CD4-positive, CD25-positive, alpha-beta regulatory T cell (primary cell): ENCODE data around the gene CDH12. TPM values are rescaled to one million over a fixed set of nuclear protein-coding genes. Genes with fewer than 3 reads are reported as not detected.

Experiments used
- ATAC-seq, 2 donors: fragments of 150-1000 bp; cut with Tn5 transposase; one replicate each; pipeline ENCODE4 v1.10.0; 2021; ENCODE audit warnings: low read depth in 2 of 2, moderate number of reproducible peaks in 2 of 2, moderate library complexity in 1 of 2
- DNase-seq, 3 donors: peaks; one replicate each; pipeline versions ENCODE4 v3.0.0 to v3.0.0-alpha.2; 2012 to 2022; ENCODE audit warnings: mixed read lengths in 1 of 3
- H3K27ac ChIP-seq: one replicate; pipeline ENCODE4 v1.7.0; 2013; ENCODE audit warnings: mild to moderate bottlenecking, low read length; ENCODE audit not compliant: insufficient read depth, poor library complexity, severe bottlenecking
- H3K27me3 ChIP-seq: one replicate; pipeline ENCODE4 v1.7.0; 2013; ENCODE audit warnings: low read length; ENCODE audit not compliant: control insufficient read depth, insufficient read depth
- H3K36me3 ChIP-seq: one replicate; pipeline ENCODE4 v1.7.0; 2013; ENCODE audit warnings: mild to moderate bottlenecking, low read length, moderate library complexity; ENCODE audit not compliant: control insufficient read depth, insufficient read depth
- H3K4me1 ChIP-seq: 2 replicates; pipeline ENCODE4 v1.7.0; 2013; ENCODE audit warnings: mild to moderate bottlenecking, low read length; ENCODE audit not compliant: insufficient read depth, control insufficient read depth, poor library complexity, severe bottlenecking
- H3K4me3 ChIP-seq: one replicate; pipeline ENCODE4 v1.7.0; 2013; ENCODE audit warnings: low read depth, mild to moderate bottlenecking, low read length, moderate library complexity
- H3K9me3 ChIP-seq, 2 experiments: 1 replicate in 1 of 2; 2 replicates in 1 of 2; pipeline ENCODE4 v1.7.0; 2013; ENCODE audit warnings: low read length in 2 of 2, mild to moderate bottlenecking in 1 of 2, moderate library complexity in 1 of 2; ENCODE audit not compliant: control insufficient read depth in 2 of 2
- H3K27ac Mint-ChIP-seq, 3 donors: one replicate each; pipeline ENCODE4 v1.8.0; 2020 to 2022; ENCODE audit warnings: mild to moderate bottlenecking in 3 of 3, mixed read lengths in 3 of 3, moderate library complexity in 2 of 3
- H3K27me3 Mint-ChIP-seq: one replicate; pipeline ENCODE4 v1.8.0; 2022; ENCODE audit warnings: mild to moderate bottlenecking, mixed read lengths
- H3K36me3 Mint-ChIP-seq: one replicate; pipeline ENCODE4 v1.8.0; 2020; ENCODE audit warnings: mixed read lengths
- H3K4me1 Mint-ChIP-seq, 4 donors: one replicate each; pipeline ENCODE4 v1.8.0; 2020 to 2022; ENCODE audit warnings: mixed read lengths in 4 of 4, mild to moderate bottlenecking in 1 of 4
- H3K4me3 Mint-ChIP-seq, 4 donors: one replicate each; pipeline ENCODE4 v1.8.0; 2020 to 2022; ENCODE audit warnings: mild to moderate bottlenecking in 4 of 4, mixed read lengths in 4 of 4, moderate library complexity in 3 of 4
- H3K9me3 Mint-ChIP-seq, 7 donors: one replicate each; pipeline ENCODE4 v1.8.0; 2020 to 2022; ENCODE audit warnings: mixed read lengths in 7 of 7, mild to moderate bottlenecking in 3 of 7, moderate library complexity in 2 of 7
- polyA plus RNA-seq, 4 donors: library from polyadenylated mRNA; unstranded; fragments of 300-500 nt; fragmentation: Illumina TruSeq; gene quantifications; one replicate each; pipeline ENCODE4 v1.2.3, GENCODE V29; 2021
- total RNA-seq: library from RNA; stranded (reverse); gene quantifications from one replicate; pipeline ENCODE4 v1.2.3, GENCODE V29; 2022

CDH12 gene
- total and polyA plus RNA-seq, 5 donors from 2014 or later = not detected

- Mint-ChIP-seq H3K9me3 (peaks cover 4 to 21% (median 9%) of the 10 kb centered on the region in 7 donors), H3K27ac (no peak overlapping the region), H3K27me3 (no peaks in the 10 kb centered on the region), H3K4me3 (no peak overlapping the region), H3K4me1 (no peaks in the 10 kb centered on the region), H3K36me3 (no peaks in the 10 kb centered on the region)
- DNase-seq (no peak), ATAC-seq (no peak)
- H3K9me3 ChIP-seq = no peaks in the 10 kb centered on the region
- no peaks in the 10 kb centered on the region for H3K27me3 ChIP-seq
- H3K36me3 ChIP-seq = no peaks in the 10 kb centered on the region
- H3K4me1 ChIP-seq = no peaks in the 10 kb centered on the region
- no peak overlapping the region for H3K4me3 ChIP-seq
- no peak overlapping the region for H3K27ac ChIP-seq
Observed at GRCh38 chr5:21773456-21773855, 1079.7 kb downstream of the CDH12 start.

GRCh38 chr5:21765406-21765805, 1087.7 kb downstream of the CDH12 start:
- DNase-seq (no peak), ATAC-seq (no peak)
- Histone ChIP-seq H3K4me1 (no peaks in the 10 kb centered on the region), H3K9me3 (no peaks in the 10 kb centered on the region), H3K36me3 (no peaks in the 10 kb centered on the region), H3K4me3 (no peak overlapping the region), H3K27ac (no peak overlapping the region), H3K27me3 (no peaks in the 10 kb centered on the region)
- Mint-ChIP-seq H3K36me3 (no peaks in the 10 kb centered on the region), H3K4me1 (no peaks in the 10 kb centered on the region), H3K9me3 (peaks cover 0 to 6% (median 2%) of the 10 kb centered on the region in 7 donors), H3K4me3 (no peak overlapping the region), H3K27me3 (no peaks in the 10 kb centered on the region), H3K27ac (no peak overlapping the region)

- H3K9me3 ChIP-seq = no peaks in the 10 kb centered on the region
- no peak overlapping the region for H3K27ac Mint-ChIP-seq
- ATAC-seq = no peak
- H3K4me1 ChIP-seq = no peaks in the 10 kb centered on the region
- H3K27ac ChIP-seq = no peak overlapping the region
- no peak overlapping the region for H3K4me3 ChIP-seq
- DNase-seq = no peak
- H3K4me3 Mint-ChIP-seq = no peak overlapping the region
- H3K27me3 ChIP-seq = no peaks in the 10 kb centered on the region
- no peaks in the 10 kb centered on the region for H3K36me3 ChIP-seq
- H3K36me3 Mint-ChIP-seq = no peaks in the 10 kb centered on the region
- H3K4me1 Mint-ChIP-seq = no peaks in the 10 kb centered on the region
- H3K9me3 Mint-ChIP-seq = peaks cover 3 to 16% (median 4%) of the 10 kb centered on the region in 7 donors
- no peaks in the 10 kb centered on the region for H3K27me3 Mint-ChIP-seq
Observed at GRCh38 chr5:21739096-21739495, 1114.0 kb downstream of the CDH12 start.

- ATAC-seq (no peak), DNase-seq (no peak)
- Mint-ChIP-seq H3K27me3 (no peaks in the 10 kb centered on the region), H3K36me3 (no peaks in the 10 kb centered on the region), H3K4me3 (no peak overlapping the region), H3K27ac (no peak overlapping the region), H3K9me3 (peaks cover 1 to 15% (median 7%) of the 10 kb centered on the region in 7 donors), H3K4me1 (no peaks in the 10 kb centered on the region)
- Histone ChIP-seq H3K4me3 (no peak overlapping the region), H3K36me3 (no peaks in the 10 kb centered on the region), H3K9me3 (no peaks in the 10 kb centered on the region), H3K27me3 (no peaks in the 10 kb centered on the region), H3K4me1 (no peaks in the 10 kb centered on the region), H3K27ac (no peak overlapping the region)
Observed at GRCh38 chr5:21723500-21723899, 1129.6 kb downstream of the CDH12 start.

- Mint-ChIP-seq H3K4me1 (no peaks in the 10 kb centered on the region), H3K36me3 (no peaks in the 10 kb centered on the region), H3K27me3 (no peaks in the 10 kb centered on the region), H3K27ac (no peak overlapping the region), H3K9me3 (peaks cover 0 to 14% (median 4%) of the 10 kb centered on the region in 7 donors), H3K4me3 (no peak overlapping the region)
- no peak for DNase-seq
- Histone ChIP-seq H3K9me3 (no peaks in the 10 kb centered on the region), H3K36me3 (no peaks in the 10 kb centered on the region), H3K4me1 (no peaks in the 10 kb centered on the region), H3K4me3 (no peak overlapping the region), H3K27ac (no peak overlapping the region), H3K27me3 (no peaks in the 10 kb centered on the region)
- no peak for ATAC-seq
Observed at GRCh38 chr5:21711866-21712758, 1141.0 kb downstream of the CDH12 start.

- Histone ChIP-seq H3K4me1 (no peaks in the 10 kb centered on the region), H3K27ac (no peak overlapping the region), H3K27me3 (no peaks in the 10 kb centered on the region), H3K4me3 (no peak overlapping the region), H3K36me3 (no peaks in the 10 kb centered on the region), H3K9me3 (no peaks in the 10 kb centered on the region)
- no peak for ATAC-seq
- DNase-seq = peak in 1 of 3 donors; percentile 7
- H3K4me3 Mint-ChIP-seq = no peak overlapping the region
- no peaks in the 10 kb centered on the region for H3K36me3 Mint-ChIP-seq
- H3K9me3 Mint-ChIP-seq = peaks cover 0 to 16% (median 5%) of the 10 kb centered on the region in 7 donors
- H3K4me1 Mint-ChIP-seq = no peaks in the 10 kb centered on the region
- no peaks in the 10 kb centered on the region for H3K27me3 Mint-ChIP-seq
- H3K27ac Mint-ChIP-seq = no peak overlapping the region
Observed at GRCh38 chr5:21709770-21710169, 1143.4 kb downstream of the CDH12 start.

- DNase-seq (no peak), ATAC-seq (no peak)
- Histone ChIP-seq H3K9me3 (no peaks in the 10 kb centered on the region), H3K36me3 (no peaks in the 10 kb centered on the region), H3K27ac (no peak overlapping the region), H3K27me3 (no peaks in the 10 kb centered on the region), H3K4me3 (no peak overlapping the region), H3K4me1 (no peaks in the 10 kb centered on the region)
- Mint-ChIP-seq H3K4me1 (no peaks in the 10 kb centered on the region), H3K27me3 (no peaks in the 10 kb centered on the region), H3K4me3 (no peak overlapping the region), H3K36me3 (no peaks in the 10 kb centered on the region), H3K27ac (no peak overlapping the region), H3K9me3 (peaks cover 2 to 22% (median 6%) of the 10 kb centered on the region in 7 donors)
Observed at GRCh38 chr5:21704974-21705668, 1148.0 kb downstream of the CDH12 start.
